ENCODE data around the gene AK8. TPM values are rescaled to one million over a fixed set of nuclear protein-coding genes. Genes with fewer than 3 reads are reported as not detected.

Gene AK8
- total RNA-seq, 1 donor from 2014 or later = 0.93 TPM

GRCh38 chr9:132832171-132832881 lies 45.8 kb downstream of the AK8 start:
- DNase-seq (no peak), ATAC-seq (ENCODE audit: low read depth) (no peak)
- Mint-ChIP-seq H3K9me3 (no peaks in the 10 kb centered on the region), H3K36me3 (ENCODE audit: low read depth) (no peaks in the 10 kb centered on the region), H3K4me1 (no peaks in the 10 kb centered on the region), H3K4me3 (no peak overlapping the region), H3K27me3 (peaks cover 2% of the 10 kb centered on the region), H3K27ac (no peak overlapping the region)
- CTCF ChIA-PET = interaction anchor here (0.8 kb wide), 1 partner anchor 69 kb away, joined by 3 read pairs; no protein-coding TSS in a partner anchor
- intact Hi-C loops (cut with micrococcal nuclease) = no loop called here
- POLR2A ChIA-PET = no interaction called here
- TF ChIP-seq CTCF (IDR thresholded peaks at IDR 0.05) = no peak

DNA sequence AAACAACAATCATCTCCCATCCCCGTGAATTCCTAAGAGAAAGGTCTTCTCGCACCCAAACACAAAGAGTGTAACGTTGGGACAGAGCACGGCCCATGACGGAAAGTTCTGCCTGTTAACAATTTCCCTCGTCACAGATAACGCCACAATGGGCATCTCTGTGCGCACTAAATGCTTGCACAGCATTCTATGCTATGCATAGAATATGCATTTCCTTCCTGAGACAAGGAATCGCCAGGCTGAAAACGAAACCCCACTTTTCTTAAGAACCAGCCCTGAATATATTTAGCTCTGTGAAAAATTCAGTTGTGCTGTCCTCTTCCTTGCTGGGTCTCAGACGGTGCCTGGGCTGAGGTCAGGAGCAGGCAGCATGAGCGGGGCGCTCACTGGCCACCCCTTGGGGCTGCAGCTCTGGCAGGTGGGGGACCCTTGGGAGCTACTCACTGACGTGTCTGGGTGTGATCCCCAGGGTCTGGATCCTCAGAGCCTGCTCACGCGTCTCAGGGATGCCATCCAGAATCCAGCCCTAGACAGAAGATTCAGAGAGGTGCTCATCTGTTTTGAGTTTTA lies 49.8 kb downstream of the AK8 start:
- no peaks in the 10 kb centered on the region for H3K4me1 Mint-ChIP-seq
- intact Hi-C loops (cut with micrococcal nuclease) = no loop called here
- no peak for DNase-seq
- ChIA-PET CTCF (no interaction called here), POLR2A (no interaction called here)
- no peak overlapping the region for H3K4me3 Mint-ChIP-seq
- ATAC-seq (ENCODE audit: low read depth) = no peak
- H3K27ac Mint-ChIP-seq = no peak overlapping the region
- no peaks in the 10 kb centered on the region for H3K9me3 Mint-ChIP-seq
- H3K36me3 Mint-ChIP-seq (ENCODE audit: low read depth) = no peaks in the 10 kb centered on the region
- peaks cover 2% of the 10 kb centered on the region for H3K27me3 Mint-ChIP-seq
- TF ChIP-seq CTCF (IDR thresholded peaks at IDR 0.05) = no peak

GRCh38 chr9:132827366-132827765 lies 50.7 kb downstream of the AK8 start:
- CTCF ChIA-PET = no interaction called here
- ATAC-seq (ENCODE audit: low read depth) (no peak), DNase-seq (no peak)
- Mint-ChIP-seq H3K27ac (no peak overlapping the region), H3K9me3 (no peaks in the 10 kb centered on the region), H3K4me3 (no peak overlapping the region), H3K27me3 (peaks cover 2% of the 10 kb centered on the region), H3K4me1 (no peaks in the 10 kb centered on the region), H3K36me3 (ENCODE audit: low read depth) (no peaks in the 10 kb centered on the region)
- TF ChIP-seq CTCF (IDR thresholded peaks at IDR 0.05) = no peak
- intact Hi-C loops (cut with micrococcal nuclease) = no loop called here
- POLR2A ChIA-PET = interaction anchor here (0.6 kb wide), 1 partner anchor 89 kb away, joined by 3 read pairs; no protein-coding TSS in a partner anchor

- peaks cover 2% of the 10 kb centered on the region for H3K27me3 Mint-ChIP-seq
- ChIA-PET CTCF (no interaction called here), POLR2A (interaction anchor here (0.6 kb wide), 1 partner anchor 88 kb away, joined by 3 read pairs; no protein-coding TSS in a partner anchor)
- intact Hi-C loops (cut with micrococcal nuclease) = no loop called here
- H3K36me3 Mint-ChIP-seq (ENCODE audit: low read depth) = no peaks in the 10 kb centered on the region
- no peak for TF ChIP-seq CTCF (IDR thresholded peaks at IDR 0.05)
- no peaks in the 10 kb centered on the region for H3K4me1 Mint-ChIP-seq
- no peaks in the 10 kb centered on the region for H3K9me3 Mint-ChIP-seq
- H3K4me3 Mint-ChIP-seq = no peak overlapping the region
- DNase-seq (no peak), ATAC-seq (ENCODE audit: low read depth) (no peak)
- H3K27ac Mint-ChIP-seq = no peak overlapping the region
Observed at GRCh38 chr9:132826621-132827365, 51.3 kb downstream of the AK8 start.

DNA sequence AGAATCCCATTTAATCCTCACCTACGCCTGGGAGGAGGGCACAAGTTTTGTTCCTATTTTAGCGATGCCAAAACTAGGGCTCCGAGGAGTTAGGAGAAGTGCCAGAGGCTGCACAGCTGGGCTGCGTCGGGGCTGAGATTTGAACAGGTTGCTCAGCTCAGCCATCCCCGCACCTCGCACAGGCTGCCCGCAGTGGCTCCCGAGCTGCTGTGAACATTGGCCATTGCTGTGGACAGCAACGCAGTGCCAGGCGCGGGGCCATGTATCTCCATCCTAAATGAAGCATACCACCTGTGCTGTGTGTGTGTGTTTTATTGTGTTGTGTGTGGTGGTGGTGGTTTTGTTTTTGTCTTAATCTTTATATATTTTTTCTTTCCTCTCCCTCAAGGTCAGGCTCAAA lies 52.0 kb downstream of the AK8 start:
- Mint-ChIP-seq H3K36me3 (ENCODE audit: low read depth) (no peaks in the 10 kb centered on the region), H3K9me3 (no peaks in the 10 kb centered on the region), H3K27ac (no peak overlapping the region), H3K4me1 (no peaks in the 10 kb centered on the region), H3K4me3 (no peak overlapping the region), H3K27me3 (peaks cover 2% of the 10 kb centered on the region)
- no peak for ATAC-seq (ENCODE audit: low read depth)
- ChIA-PET POLR2A (no interaction called here), CTCF (no interaction called here)
- DNase-seq = no peak
- intact Hi-C loops (cut with micrococcal nuclease) = no loop called here
- TF ChIP-seq CTCF (IDR thresholded peaks at IDR 0.05) = no peak

All from activated B cell treated with CpG ODN at 0.5 μM for 24 hours (primary cell).